ENCODE data around the gene C1QTNF9B.

C1QTNF9B gene

DNA sequence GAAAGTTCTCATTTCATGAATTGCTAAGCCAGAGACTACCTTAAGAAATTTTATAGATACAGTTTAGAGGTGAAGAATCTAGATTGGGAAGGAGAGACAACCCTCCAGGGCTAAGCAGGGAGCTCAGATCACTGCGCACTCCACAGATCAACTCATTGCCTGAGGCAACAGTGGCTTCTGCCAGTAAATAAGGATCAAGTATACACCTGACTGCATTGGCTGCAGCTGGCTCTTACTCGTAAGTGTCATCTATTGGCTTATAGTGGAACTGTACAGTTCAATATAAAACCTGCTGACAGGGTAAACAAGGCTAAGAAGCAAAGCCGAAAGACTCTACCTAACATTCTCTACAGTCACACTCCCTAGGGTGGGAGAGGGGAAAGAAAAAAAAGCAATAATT is 18.0 kb upstream of the C1QTNF9B start:
- Mint-ChIP-seq H3K27me3 (ENCODE audit: low read depth) (no peaks in the 10 kb centered on the region), H3K27ac (no peak overlapping the region), H3K9me3 (peaks cover 3% of the 10 kb centered on the region), H3K4me3 (no peak overlapping the region), H3K4me1 (no peaks in the 10 kb centered on the region), H3K36me3 (ENCODE audit: low read depth) (no peaks in the 10 kb centered on the region)
- TF ChIP-seq, protein P1, sequence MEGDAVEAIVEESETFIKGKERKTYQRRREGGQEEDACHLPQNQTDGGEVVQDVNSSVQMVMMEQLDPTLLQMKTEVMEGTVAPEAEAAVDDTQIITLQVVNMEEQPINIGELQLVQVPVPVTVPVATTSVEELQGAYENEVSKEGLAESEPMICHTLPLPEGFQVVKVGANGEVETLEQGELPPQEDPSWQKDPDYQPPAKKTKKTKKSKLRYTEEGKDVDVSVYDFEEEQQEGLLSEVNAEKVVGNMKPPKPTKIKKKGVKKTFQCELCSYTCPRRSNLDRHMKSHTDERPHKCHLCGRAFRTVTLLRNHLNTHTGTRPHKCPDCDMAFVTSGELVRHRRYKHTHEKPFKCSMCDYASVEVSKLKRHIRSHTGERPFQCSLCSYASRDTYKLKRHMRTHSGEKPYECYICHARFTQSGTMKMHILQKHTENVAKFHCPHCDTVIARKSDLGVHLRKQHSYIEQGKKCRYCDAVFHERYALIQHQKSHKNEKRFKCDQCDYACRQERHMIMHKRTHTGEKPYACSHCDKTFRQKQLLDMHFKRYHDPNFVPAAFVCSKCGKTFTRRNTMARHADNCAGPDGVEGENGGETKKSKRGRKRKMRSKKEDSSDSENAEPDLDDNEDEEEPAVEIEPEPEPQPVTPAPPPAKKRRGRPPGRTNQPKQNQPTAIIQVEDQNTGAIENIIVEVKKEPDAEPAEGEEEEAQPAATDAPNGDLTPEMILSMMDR (IDR thresholded peaks at IDR 0.05; ENCODE audit: unreplicated experiment in 3 of 3) = no peak

DNA sequence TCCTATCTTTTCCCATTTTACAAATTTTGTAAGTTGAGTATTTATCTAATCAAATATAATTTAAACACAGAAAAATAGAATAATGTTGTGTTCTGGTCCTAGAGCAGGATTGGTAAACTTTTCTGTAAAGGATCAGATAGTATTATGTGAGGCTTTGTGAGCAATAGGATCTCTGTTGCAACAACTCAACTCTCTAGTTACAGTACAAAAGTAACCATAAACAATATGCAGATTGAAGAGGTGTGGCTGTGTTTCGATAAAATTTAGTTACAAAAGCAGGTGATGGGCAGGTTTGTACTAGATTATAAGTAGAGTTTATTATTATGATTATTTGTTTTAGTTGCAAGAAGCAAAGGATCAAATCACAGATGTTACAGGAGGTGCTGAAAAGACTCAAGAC is 15.2 kb upstream of the C1QTNF9B start:
- TF ChIP-seq, protein P1 (IDR thresholded peaks at IDR 0.05; ENCODE audit: unreplicated experiment in 3 of 3) = no peak
- no peaks in the 10 kb centered on the region for H3K4me1 Mint-ChIP-seq

DNA sequence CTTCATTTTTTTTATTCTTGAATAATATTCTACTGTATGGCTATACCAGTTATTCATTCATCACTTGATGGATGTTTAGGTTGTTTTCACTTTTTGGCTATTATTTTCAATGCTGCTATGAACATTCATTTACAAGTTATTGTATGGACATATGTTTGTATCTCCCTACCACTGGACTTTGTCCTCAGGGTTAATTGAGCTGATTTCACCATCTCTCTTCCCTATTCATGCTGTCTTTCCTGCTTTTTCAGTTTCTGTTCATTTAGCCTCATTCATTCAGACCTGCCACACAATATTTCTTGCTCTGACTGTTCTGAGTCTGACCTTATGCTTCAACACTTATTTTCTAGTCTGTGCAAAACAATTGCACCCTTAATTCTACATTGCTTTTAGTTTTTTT is 12.3 kb upstream of the C1QTNF9B start:
- TF ChIP-seq, protein P1 (IDR thresholded peaks at IDR 0.05; ENCODE audit: unreplicated experiment in 3 of 3) = no peak

More for the DNA sequence above, 15.2 kb upstream of the C1QTNF9B start:
- H3K9me3 Mint-ChIP-seq = no peaks in the 10 kb centered on the region
- no peak overlapping the region for H3K4me3 Mint-ChIP-seq
- no peaks in the 10 kb centered on the region for H3K36me3 Mint-ChIP-seq (ENCODE audit: low read depth)
- no peaks in the 10 kb centered on the region for H3K27me3 Mint-ChIP-seq (ENCODE audit: low read depth)
- no peak overlapping the region for H3K27ac Mint-ChIP-seq

DNA sequence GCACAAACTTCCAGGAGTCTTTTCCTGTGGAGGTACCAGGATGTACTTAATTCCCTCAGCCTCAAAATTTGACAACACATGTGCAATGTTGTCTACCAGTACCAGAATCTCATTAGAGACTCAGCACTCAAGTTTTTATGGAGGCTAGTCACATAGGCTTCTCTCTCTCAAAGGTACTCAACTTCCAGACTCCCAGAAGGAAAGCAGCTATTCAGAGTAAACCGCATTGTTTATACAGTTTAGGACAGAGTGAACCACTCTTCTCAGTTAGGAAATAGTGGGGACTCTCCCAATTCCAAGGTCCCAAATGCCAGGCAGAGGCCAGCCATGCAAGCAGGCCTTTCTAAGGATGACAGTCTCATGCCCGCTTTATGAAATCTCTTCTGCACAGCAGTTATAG is 8.5 kb upstream of the C1QTNF9B start:
- Mint-ChIP-seq H3K4me3 (no peak overlapping the region), H3K27me3 (ENCODE audit: low read depth) (peaks cover 25% of the 10 kb centered on the region), H3K9me3 (no peaks in the 10 kb centered on the region), H3K4me1 (peaks cover 11% of the 10 kb centered on the region), H3K36me3 (ENCODE audit: low read depth) (no peaks in the 10 kb centered on the region), H3K27ac (no peak overlapping the region)
- TF ChIP-seq, protein P1 (IDR thresholded peaks at IDR 0.05; ENCODE audit: unreplicated experiment in 3 of 3) = no peak

More for the DNA sequence above, 12.3 kb upstream of the C1QTNF9B start:
- H3K4me1 Mint-ChIP-seq = no peaks in the 10 kb centered on the region
- H3K9me3 Mint-ChIP-seq = no peaks in the 10 kb centered on the region
- H3K36me3 Mint-ChIP-seq (ENCODE audit: low read depth) = no peaks in the 10 kb centered on the region
- no peak overlapping the region for H3K27ac Mint-ChIP-seq
- H3K4me3 Mint-ChIP-seq = no peak overlapping the region
- peaks cover 5% of the 10 kb centered on the region for H3K27me3 Mint-ChIP-seq (ENCODE audit: low read depth)

DNA sequence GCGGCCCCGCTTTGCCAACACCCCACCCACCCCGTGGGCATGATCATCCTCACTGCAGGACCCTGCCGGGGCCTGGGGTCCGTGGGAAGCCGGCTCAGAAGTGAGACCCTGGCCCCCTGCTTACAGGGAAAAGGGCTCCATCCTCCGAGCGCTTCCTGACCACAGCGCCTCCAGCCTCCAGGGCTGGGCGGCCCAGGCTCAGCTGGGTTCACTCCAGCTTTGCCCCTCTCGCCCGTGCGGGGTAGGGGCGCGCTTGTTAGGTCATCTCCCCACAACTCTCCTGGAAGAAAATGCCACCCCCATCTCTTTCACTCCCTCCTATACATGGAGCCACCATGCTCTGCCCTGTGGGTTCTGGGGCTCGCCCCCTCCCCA is 6.6 kb upstream of the C1QTNF9B start:
- no peaks in the 10 kb centered on the region for H3K36me3 Mint-ChIP-seq (ENCODE audit: low read depth)
- H3K9me3 Mint-ChIP-seq = no peaks in the 10 kb centered on the region

More for the DNA sequence above, 6.6 kb upstream of the C1QTNF9B start:
- peaks cover 25% of the 10 kb centered on the region for H3K27me3 Mint-ChIP-seq (ENCODE audit: low read depth)
- TF ChIP-seq, protein P1 (IDR thresholded peaks at IDR 0.05; ENCODE audit: unreplicated experiment in 3 of 3) = no peak
- peak overlapping the region in 1 of 3 experiments; percentile 21 for H3K4me3 Mint-ChIP-seq
- peaks cover 19% of the 10 kb centered on the region for H3K4me1 Mint-ChIP-seq
- H3K27ac Mint-ChIP-seq = no peak overlapping the region

Measured in nephron (organoid).